Stimulated activated CD4-positive, alpha-beta T cell treated with anti-CD3 and anti-CD28 coated beads, TNF-alpha, amount 100 ng/mL, for 48 hours (primary cell): ENCODE measurements around the gene SLC6A6.

Experiments used
- DNase-seq, 3 donors: peaks; one replicate each; pipeline ENCODE4 v3.0.0-alpha.2; 2020; ENCODE audit warnings: low read depth in 3 of 3

Gene SLC6A6

DNA sequence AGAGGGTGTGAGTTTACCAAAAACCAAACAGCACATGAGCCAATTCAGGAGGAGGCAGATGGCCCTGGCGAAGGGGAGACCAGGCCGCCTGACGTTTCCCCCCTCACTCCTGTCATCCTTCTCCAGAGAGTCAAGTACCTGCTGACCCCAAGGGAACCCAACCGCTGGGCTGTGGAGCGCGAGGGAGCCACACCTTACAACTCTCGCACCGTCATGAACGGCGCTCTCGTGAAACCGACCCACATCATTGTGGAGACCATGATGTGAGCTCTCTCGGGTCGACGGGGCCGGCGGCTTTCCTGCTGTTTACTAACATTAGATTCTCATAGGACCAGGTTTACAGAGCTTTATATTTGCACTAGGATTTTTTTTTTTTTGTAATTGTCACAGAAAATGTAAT lies 82.3 kb downstream of the SLC6A6 start:
- DNase-seq: no peak

DNA sequence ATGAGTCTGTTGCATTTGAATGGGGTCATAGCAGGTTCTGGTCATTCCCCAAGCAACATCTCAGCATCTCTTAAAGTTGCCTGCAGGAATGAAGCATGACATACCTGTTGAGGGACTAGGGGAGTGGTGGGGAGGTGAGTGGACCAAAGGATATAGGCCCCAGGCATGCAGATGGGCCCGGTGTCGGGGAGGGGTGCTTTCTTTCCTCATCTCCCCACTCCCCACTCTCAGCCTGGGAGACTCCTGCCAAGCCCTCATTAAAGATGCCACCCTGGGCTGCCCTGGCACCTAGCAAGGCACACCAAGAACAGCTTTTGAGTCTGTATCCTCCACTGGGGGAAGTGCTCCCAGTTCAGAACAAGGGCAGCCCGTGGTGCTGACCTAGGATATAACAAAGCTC lies 83.6 kb downstream of the SLC6A6 start:
- no peak for DNase-seq

DNA sequence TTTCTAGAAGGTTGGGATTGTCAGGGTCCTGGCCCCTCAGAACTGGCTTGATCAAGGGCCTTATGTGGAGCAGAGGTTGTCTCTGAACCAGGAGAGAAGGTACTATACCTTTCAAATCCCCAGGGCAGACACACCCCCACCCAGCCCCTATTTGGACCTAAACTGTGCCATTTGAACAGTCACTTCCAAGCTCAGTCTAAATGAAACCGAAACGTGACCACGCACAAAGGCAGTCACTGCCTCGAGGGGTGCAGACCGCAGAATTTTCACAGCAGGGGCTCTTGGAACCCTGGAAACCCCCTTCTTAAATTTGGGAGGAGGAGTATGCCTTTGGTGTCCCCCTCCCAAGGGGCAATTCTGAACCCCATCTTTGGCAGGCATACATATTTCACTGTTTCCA lies 84.1 kb downstream of the SLC6A6 start:
- DNase-seq: no peak

DNA sequence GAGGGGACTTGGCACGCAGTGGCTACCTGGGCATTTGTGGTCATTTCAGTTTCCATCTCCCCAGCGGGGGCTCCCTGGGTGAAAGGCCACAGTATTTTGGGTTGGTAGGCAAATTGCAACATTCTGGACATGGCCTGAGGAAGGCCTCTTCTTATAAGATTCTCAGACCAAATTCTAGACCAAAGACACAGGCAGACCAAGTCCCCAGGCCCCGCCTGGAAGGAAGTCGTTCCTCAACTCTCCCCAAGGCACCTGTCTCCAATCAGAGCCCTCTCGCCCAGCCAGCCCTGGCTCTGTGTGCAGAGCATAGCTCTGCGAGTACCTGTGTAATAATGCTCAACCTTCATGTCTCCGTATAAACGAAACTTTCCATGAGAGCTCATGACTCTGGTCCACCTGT lies 84.7 kb downstream of the SLC6A6 start:
- DNase-seq: no peak

DNA sequence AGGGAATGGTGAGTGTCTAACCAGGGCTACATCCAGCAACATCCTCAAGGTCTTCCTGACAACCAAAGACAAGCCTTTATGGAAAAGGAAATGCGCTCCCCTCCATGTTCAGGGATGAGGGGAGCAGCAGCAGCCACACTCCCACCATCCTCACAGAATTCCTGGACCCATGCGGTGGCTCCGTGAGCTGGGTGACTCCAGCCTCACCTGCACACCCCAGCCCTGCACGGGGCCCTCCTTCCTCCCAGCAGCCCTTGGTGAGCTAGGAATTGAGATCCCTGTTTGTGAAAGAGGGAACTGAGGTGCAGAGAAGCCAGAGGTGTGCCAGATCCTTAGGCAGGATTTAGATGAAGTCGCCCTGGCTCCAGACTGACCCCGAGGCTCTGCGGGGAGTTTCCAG lies 85.4 kb downstream of the SLC6A6 start:
- no peak for DNase-seq

DNA sequence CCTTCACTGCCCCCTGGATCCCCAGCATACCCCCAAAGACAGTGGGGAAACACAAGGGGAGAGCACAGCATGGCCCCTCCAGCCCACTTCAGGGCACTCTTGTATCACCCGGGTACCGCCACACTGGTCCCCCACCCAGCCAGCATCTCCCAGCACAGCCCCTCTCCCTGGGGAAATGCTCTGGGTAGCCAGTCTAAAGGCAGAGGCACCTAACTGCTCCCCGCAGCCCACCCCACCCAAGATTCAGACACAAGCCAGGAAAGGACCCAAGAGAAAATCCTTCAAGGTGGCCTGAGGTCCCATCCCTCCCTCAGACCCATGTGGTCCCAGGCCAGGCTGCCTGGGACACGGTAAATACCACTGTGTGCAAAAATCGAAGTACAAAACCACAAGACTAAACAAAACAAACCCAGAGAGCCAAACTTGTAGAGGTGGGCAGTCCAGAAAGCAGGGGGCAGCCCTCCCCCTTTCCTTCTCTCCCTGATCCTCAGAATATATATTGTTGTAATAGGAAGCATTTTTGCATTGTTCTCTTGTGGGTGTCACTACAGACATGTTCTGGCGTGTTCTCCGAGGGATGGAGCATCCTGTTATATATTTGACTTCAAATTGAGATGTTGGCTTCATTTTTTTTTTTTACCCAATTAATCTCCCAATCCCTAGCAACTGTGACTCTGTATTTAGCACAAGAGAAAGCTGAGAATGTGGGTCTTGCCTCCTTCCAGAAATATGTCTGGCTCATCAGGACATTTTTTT lies 86.1 kb downstream of the SLC6A6 start:
- DNase-seq: no peak

DNA sequence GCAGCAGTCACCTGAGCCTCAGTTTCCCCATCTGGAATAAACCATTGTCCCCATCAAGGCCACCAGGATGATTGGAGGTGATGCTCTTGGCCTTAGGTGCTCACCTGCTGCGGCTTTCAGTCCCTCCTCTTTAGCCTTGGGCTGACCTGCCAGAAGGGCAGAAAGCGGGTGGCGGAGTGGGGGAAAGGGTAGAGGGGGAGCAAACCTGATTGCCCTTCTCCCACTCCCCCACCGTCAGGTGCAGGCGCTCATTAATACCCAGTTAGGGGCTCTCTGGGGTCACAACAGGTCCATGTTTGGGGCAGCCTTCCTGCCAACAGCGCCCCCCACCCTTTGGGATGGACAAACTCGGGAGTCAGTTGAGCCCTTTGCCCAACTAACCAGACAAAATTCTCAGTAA lies 87.2 kb downstream of the SLC6A6 start:
- DNase-seq: no peak

DNA sequence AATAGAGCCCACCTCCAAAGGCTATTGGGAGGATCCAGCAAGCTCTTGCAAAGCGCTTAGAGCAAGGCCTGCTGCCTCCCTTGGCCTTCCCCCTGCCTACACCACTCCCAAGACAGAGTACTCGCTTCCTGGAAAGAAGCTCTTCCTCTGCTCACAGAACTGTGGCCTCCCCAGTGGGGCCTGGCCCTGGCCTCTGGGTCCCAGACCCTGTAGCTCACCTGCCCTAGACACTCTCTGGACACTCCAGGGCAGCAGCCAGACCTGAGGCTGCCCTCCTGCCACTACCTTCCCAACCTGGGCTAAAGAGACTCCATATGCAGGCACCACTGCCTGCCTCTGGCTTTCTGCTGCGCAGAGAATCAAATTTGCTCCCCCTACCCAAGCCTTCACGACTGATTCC lies 87.8 kb downstream of the SLC6A6 start:
- DNase-seq: no peak

DNA sequence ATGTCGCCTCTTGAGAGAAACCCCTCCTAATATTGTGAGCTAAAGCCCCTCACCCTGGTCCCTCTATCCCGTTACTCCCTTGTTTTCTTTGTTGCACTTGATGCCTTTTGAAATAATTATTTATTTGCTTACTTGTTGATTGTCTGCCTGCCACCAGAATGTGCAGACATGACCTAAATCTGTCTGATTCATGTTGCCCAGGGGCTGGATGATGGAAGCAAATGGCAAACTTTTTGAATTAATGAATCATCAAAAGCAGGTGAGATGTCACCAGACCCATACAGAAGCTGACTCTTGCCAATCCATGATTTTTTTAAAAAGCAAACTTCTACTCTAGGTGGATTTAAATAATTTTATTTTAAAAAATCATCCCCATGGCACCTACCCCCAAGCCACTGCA lies 88.4 kb downstream of the SLC6A6 start:
- no peak for DNase-seq

- DNase-seq: no peak
These were observed 89.2 kb downstream of the SLC6A6 start for GRCh38 chr3:14491396-14492190.

- DNase-seq: no peak
These were observed 90.8 kb downstream of the SLC6A6 start for GRCh38 chr3:14492948-14493881.

DNA sequence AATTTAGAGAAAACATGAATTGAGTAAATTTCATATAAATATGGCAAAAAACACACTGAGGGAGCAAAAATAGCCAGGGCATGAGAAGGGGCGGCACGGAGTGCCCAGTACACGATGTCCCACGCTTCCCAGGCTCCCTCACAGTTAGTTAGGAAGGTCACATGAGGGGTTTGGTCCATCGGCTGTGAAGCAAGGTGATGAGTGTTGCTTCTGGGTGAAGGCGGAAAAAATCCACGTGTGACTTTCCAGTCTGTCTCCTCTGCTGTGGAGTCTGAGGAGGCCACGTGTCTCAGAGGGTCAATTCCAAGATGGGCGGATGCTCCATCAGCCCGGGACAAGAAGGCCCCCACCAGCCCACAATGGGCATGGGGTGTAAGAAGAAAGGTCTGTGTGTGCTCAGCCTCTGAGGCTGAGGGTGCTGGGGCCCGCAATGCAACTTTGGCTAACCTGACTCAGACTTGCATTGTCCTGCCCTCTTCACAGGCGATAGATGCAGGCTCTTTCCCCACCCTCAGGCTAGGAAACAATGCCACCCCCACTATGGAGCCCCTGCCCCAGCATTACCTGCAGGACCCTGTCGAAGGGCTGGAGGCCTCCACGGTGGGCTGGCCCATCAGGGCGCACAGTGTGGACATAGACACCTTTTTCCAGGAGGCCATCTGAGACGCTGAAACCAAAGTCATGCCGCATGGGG lies 92.0 kb downstream of the SLC6A6 start:
- no peak for DNase-seq

DNA sequence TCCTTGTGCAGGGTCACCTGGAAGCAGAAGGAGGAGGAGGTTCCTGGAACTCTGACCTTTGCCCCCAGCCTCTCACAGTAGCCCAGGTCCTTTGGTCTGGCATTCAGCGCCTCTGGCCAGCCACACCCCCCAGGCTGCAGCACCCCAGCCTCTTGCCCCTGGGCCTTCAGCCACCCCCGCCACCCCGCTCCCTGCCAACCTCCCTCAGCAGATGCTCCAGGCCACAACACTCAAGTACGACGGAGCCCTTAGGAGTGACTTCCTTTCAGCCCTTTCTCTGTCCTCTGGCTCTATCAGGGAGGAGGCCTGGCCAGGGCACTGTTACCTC lies 92.5 kb downstream of the SLC6A6 start:
- DNase-seq: no peak

DNA sequence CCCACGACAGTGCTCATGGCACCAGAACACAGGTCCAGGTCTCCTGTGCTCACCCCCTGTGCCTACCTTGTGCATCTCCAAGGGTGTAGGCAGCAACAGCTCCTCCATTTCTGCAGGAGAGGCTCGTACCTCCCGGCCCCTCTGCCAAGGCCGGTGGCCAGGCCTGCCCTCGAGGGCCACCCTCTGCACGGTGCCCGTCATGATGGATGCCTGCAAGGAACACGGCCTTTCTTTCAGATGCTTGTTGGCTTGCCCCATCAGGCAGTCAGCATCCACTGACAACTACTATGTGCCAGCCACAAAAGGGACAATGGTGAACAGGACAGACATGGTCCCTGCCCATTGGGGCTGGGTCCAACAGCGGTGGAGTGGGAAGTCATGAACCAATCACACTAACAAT lies 93.9 kb downstream of the SLC6A6 start:
- no peak for DNase-seq

DNA sequence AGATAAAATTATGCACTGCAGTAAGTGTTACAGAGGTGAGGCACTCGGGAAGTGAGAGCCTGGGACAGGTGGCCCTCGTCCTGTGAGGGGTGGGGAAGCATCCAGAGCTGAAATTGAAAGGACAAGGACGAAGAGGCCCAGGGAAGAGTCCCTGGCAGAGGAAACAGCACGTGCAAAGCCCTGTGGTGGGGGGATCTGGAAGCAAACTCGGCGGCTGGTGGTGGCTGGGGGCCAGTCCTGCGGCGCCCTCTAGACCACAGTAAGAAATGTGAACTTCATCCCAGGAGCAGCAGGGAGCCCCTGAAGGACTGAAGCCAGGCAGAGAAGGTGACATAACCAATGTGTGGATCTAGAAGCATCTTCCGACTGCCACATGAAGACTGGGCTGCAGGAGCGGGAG lies 94.9 kb downstream of the SLC6A6 start:
- no peak for DNase-seq

DNA sequence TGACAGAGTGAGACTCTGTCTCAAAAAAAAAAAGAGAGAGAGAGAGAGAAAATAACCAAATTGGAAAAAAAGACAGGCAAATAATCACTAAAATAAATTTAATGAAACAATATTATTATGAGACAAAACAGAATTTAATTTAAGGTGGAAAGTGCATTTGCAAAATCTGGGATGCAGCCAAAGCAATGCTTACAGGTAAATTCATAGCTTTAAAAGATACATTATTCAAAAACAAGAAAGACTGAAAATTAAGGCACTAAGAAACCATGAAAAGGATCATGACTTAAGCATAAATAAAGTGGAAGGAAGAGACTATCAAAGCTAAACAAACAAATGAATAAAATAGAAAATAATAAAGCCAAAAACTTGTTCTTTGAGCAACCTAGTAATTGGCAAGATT lies 100.1 kb downstream of the SLC6A6 start:
- DNase-seq: no peak

DNA sequence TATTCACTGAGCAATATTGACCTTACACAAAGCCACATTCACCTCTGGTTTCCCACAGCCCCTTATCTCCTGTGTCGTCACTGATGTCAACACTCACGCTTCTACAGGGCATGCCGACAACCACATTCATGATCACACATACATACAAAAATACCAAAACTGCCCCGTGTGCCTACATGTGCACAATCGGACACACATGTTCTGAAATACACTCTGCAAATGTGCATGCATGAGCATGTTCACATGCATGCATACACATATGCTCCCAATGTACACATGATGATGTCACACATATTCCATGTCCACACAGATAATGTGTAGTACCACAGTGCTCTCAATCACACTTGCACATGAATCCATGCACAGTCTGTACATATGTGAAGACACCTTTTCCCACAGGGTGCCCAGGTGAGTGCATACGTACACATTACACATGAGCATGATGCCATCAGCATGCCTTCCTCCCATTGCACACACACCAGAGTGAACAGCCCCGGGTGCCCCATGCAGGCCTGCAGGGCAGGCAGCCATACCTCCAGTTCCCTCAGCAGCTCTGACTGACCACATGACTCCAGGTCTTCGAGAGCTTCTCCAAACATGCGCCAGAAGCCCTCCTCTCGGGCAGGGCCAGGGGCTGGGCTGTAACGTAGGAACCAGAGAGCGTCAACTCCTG lies 100.8 kb downstream of the SLC6A6 start:
- no peak for DNase-seq

- no peak for DNase-seq
These were observed 101.3 kb downstream of the SLC6A6 start for GRCh38 chr3:14503706-14504065.

GRCh38 chr3:14505001-14505802 lies 102.8 kb downstream of the SLC6A6 start:
- DNase-seq: no peak

- DNase-seq: no peak
These were observed 103.5 kb downstream of the SLC6A6 start for GRCh38 chr3:14505803-14506500.
